ENCODE results near the gene SELENOI.
"Not testable (repeated sequence)": the region's sequence is repeated elsewhere in the genome, so short reads cannot be mapped to it uniquely, and the experiment has no call there.

SELENOI gene

GRCh38 chr2:26345545-26346453 is at the start of gene SELENOI:
Gene SELENOI (plus strand): TSS chr2:26346143. CDS start chr2:26346233, 90 bp downstream.
- peak; percentile 97 to 99 for DNase-seq (ENCODE audit: extremely low read depth in 1 of 2, low read depth in 1 of 2)

- DNase-seq (ENCODE audit: extremely low read depth in 1 of 2, low read depth in 1 of 2): no peak
These were observed 48.9 kb upstream of the SELENOI start for GRCh38 chr2:26297061-26297460.

- no peak for DNase-seq (ENCODE audit: extremely low read depth in 1 of 2, low read depth in 1 of 2)
These were observed 47.7 kb upstream of the SELENOI start for GRCh38 chr2:26298286-26298637.

- DNase-seq (ENCODE audit: extremely low read depth in 1 of 2, low read depth in 1 of 2): no peak
These were observed 47.1 kb upstream of the SELENOI start for GRCh38 chr2:26298638-26299393.

- DNase-seq (ENCODE audit: extremely low read depth in 1 of 2, low read depth in 1 of 2): no peak
These were observed 46.4 kb upstream of the SELENOI start for GRCh38 chr2:26299471-26300101.

GRCh38 chr2:26300234-26300925 is 45.6 kb upstream of the SELENOI start:
- DNase-seq (ENCODE audit: extremely low read depth in 1 of 2, low read depth in 1 of 2): no peak

- DNase-seq (ENCODE audit: extremely low read depth in 1 of 2, low read depth in 1 of 2): no peak
These were observed 43.1 kb upstream of the SELENOI start for GRCh38 chr2:26302846-26303245.

GRCh38 chr2:26305094-26305493 is 40.8 kb upstream of the SELENOI start:
- DNase-seq (ENCODE audit: extremely low read depth in 1 of 2, low read depth in 1 of 2): not testable (repeated sequence)

GRCh38 chr2:26305540-26305939 is 40.4 kb upstream of the SELENOI start:
- DNase-seq (ENCODE audit: extremely low read depth in 1 of 2, low read depth in 1 of 2): no peak

- no peak for DNase-seq (ENCODE audit: extremely low read depth in 1 of 2, low read depth in 1 of 2)
These were observed 36.0 kb upstream of the SELENOI start for GRCh38 chr2:26309921-26310320.

- DNase-seq (ENCODE audit: extremely low read depth in 1 of 2, low read depth in 1 of 2): no peak
These were observed 33.5 kb upstream of the SELENOI start for GRCh38 chr2:26312471-26312870.

- DNase-seq (ENCODE audit: extremely low read depth in 1 of 2, low read depth in 1 of 2): no peak
These were observed 32.5 kb upstream of the SELENOI start for GRCh38 chr2:26313446-26313845.

GRCh38 chr2:26314243-26314642 is 31.7 kb upstream of the SELENOI start:
- no peak for DNase-seq (ENCODE audit: extremely low read depth in 1 of 2, low read depth in 1 of 2)

- no peak for DNase-seq (ENCODE audit: extremely low read depth in 1 of 2, low read depth in 1 of 2)
These were observed 29.9 kb upstream of the SELENOI start for GRCh38 chr2:26316041-26316440.

- no peak for DNase-seq (ENCODE audit: extremely low read depth in 1 of 2, low read depth in 1 of 2)
These were observed 29.1 kb upstream of the SELENOI start for GRCh38 chr2:26316845-26317244.

- DNase-seq (ENCODE audit: extremely low read depth in 1 of 2, low read depth in 1 of 2): no peak
These were observed 28.4 kb upstream of the SELENOI start for GRCh38 chr2:26317377-26318105.

- DNase-seq (ENCODE audit: extremely low read depth in 1 of 2, low read depth in 1 of 2): no peak
These were observed 27.0 kb upstream of the SELENOI start for GRCh38 chr2:26318950-26319349.

GRCh38 chr2:26324479-26324878 is 21.5 kb upstream of the SELENOI start:
- not testable (repeated sequence) for DNase-seq (ENCODE audit: extremely low read depth in 1 of 2, low read depth in 1 of 2)

- DNase-seq (ENCODE audit: extremely low read depth in 1 of 2, low read depth in 1 of 2): no peak
These were observed 21.0 kb upstream of the SELENOI start for GRCh38 chr2:26324903-26325302.

GRCh38 chr2:26325851-26326250 is 20.1 kb upstream of the SELENOI start:
- DNase-seq (ENCODE audit: extremely low read depth in 1 of 2, low read depth in 1 of 2): no peak
